Stimulated activated CD4-positive, alpha-beta T cell treated with anti-CD3 and anti-CD28 coated beads, Interleukin-4, amount 100 ng/mL, for 48 hours (primary cell): ENCODE measurements around the gene SH2D3C.

Experiments
- DNase-seq, 2 donors: peaks; one replicate each; pipeline ENCODE4 v3.0.0-alpha.2; 2020; ENCODE audit warnings: low read depth in 2 of 2

The SH2D3C gene

DNA sequence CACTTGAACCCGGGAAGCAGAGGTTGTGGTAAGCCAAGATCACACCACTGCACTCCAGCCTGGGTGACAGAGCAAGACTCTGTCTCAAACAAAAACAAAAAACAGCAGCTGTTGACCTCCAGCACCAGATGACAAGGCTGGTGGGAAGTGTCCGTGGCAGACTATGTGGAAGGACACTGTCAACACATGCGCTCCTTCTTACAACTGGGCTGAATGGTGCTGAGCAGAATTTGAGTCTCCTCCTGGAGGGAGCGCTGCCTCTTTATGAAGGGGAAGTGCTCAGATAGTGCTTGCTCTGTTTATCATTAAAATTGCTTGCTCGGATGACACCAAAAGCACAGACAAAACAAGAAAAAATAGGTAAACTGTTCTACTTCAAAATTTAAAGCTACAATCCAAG, 80.9 kb downstream of the SH2D3C start:
- DNase-seq: no peak

DNA sequence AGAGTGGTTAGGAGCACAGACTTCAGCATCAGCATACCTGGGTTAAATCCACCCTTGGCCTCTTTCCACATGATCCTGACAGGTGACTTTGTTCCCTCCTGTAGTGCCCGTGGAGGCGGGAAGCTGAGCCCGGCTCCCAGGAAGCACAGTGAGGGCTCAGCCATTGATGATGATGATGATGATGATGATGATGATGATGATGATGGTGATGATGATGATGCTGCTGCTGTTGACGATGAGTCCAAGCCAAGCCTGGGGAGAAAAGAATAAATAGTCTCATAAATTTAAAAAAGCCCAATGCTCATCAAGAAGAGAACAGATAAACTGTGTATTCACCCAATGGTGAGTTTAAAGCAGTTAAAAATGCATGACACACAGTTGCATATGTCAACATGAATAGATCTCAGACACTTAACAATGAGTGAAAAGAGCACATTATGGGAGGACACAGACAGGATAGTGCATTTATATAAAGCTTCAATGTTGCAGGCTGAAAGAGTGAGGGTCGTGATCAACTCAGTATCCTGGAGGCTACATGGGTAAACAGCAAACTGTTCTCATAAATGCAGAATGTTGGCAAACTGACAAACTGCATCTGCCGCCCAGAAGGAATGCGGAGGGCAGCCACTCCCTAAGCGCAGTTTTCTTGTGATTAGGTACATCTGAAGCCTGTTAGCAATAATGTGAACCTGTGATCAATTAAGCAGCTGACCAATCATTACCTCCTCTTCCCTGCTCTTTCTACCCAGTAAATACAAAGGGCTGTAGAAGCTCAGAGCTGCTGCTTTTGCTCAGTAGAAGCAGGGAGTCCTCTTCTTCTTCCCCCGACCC, 83.4 kb downstream of the SH2D3C start:
- DNase-seq: no peak

DNA sequence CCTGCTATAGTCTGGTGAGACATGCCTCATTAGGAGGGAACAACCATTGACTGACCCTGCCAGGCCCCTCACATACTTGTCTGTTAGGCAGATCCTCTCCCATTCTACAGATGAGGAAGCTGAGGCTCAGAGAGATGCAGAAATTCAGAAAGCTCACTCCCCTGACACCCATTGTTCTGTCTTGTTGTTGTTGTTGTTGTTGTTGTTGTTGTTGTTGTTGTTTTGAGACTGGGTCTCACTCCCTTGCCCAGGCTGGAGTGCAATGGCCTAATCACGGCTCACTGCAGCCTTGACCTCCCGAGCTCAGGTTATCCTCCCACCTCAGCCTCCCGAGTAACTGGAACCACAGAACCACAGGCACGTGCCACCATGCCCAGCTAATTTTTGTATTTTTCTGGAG, 84.8 kb downstream of the SH2D3C start:
- no peak for DNase-seq

DNA sequence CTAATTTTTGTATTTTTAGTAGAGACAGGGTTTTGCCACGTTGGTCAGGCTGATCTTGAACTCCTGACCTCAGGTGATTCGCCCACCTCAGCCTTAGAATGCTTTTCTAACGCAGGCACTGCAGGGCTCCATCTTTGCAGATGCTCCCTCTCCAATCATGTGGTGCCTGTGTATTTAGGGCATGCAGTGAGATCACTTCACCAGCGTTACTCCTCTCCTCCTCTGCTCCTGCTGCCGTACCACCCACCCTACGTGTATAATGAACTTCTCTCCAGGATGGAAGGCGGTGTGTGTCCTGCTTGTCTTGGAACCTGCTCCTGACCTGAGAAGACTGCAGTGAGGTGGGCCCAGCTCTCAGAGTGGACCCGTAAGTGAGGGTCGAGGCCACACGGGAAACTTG, 85.3 kb downstream of the SH2D3C start:
- no peak for DNase-seq

DNA sequence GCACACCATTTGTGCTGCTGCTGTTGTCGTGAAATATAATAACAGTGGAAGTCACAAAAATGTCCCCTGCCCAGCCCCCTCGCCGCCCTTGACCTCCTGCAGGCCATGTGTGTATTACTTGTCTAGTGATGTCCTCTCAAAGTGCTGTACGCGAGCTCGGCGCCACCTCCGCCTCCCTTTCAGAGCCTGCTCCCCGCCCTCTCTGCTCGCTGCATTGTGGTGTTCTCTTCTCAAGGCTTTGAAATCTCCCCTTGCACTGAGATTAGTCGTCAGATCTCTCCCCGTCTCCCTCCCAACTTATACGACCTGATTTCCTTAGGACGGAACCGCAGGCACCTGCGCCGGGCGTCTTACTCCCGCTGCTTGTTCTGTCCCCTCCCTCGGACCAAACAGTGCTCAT, 86.4 kb downstream of the SH2D3C start:
- DNase-seq: no peak

DNA sequence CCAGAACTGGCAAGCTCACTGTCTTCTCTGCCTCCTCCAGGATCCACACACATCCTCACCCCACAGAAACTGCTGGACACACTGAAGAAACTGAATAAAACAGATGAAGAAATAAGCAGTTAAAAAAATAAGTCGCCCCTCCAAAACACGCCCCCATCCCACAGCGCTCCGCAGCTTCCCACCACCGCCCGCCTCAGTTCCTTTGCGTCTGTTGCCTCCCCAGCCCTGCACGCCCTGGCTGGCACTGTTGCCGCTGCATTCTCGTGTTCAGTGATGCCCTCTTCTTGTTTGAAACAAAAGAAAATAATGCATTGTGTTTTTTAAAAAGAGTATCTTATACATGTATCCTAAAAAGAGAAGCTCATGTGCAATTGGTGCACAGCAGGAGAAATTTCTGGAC, 87.7 kb downstream of the SH2D3C start:
- no peak for DNase-seq

DNA sequence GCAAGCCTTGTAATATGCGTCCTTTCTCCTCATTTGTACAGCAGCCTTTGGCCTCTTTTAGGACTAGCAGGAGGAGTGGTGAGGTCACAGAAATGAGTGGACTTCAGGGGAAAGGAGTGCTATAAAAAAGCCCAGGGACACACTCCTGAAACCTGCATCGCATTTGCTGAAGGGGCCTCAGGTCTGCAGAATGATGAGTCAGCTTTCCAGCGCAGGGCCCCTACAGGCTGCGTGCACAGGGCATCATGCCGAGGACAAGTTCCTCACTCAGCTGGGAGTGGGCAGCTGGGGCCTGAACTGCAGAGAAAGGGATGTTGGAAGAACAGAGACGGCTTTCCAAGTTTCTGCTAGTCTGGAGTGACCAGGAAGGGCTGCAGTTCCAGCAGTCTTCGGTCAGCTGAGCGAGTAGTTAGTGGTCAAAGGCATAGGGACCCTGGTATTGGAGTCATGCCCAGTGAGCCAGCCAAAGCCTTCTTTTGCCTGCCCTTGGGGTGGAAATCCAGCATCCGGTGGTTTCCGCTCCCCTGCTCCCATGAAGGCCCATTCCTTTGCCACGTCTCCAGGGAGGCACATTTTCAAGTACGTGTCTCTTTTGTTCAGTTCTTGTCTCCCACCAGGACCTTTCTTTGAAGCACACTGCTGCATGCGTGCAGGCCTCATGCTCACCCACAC, 89.0 kb downstream of the SH2D3C start:
- DNase-seq: no peak
